Nephron progenitor cell (in vitro differentiated cells): ENCODE results near the gene TAGLN2.
A peak's percentile ranks its signal among the peaks of the same experiment; 100 is the strongest.

Experiments used
- DNase-seq: peaks from one replicate; pipeline ENCODE4 v3.0.0; 2021
- H3K27ac Mint-ChIP-seq: 2 replicates; pipeline ENCODE4 v1.8.0; 2021; ENCODE audit warnings: mild to moderate bottlenecking, moderate library complexity, mixed read lengths
- H3K27me3 Mint-ChIP-seq: 2 replicates; pipeline ENCODE4 v1.8.0; 2021; ENCODE audit warnings: mild to moderate bottlenecking, low read depth, mixed read lengths; ENCODE audit not compliant: poor library complexity
- H3K36me3 Mint-ChIP-seq: 2 replicates; pipeline ENCODE4 v1.8.0; 2021; ENCODE audit warnings: low read depth, mixed read lengths
- H3K4me1 Mint-ChIP-seq: 2 replicates; pipeline ENCODE4 v1.8.0; 2021; ENCODE audit warnings: mixed read lengths
- H3K4me3 Mint-ChIP-seq: 2 replicates; pipeline ENCODE4 v1.8.0; 2021; ENCODE audit warnings: mild to moderate bottlenecking, moderate library complexity, mixed read lengths
- H3K9me3 Mint-ChIP-seq: 2 replicates; pipeline ENCODE4 v1.8.0; 2021; ENCODE audit warnings: mild to moderate bottlenecking, moderate library complexity, mixed read lengths
- CTCF ChIP-seq: fragments of 200-600 bp; sonication (generic); IDR thresholded peaks from 2 replicates; pipeline ENCODE4 v1.5.0; 2021; ENCODE audit warnings: antibody characterized with exemption

Gene TAGLN2

GRCh38 chr1:159920202-159920601 is 5.1 kb downstream of the TAGLN2 start:
- H3K4me3 Mint-ChIP-seq: no peak overlapping the region
- H3K4me1 Mint-ChIP-seq: peaks cover 60% of the 10 kb centered on the region
- peaks cover 2% of the 10 kb centered on the region for H3K27me3 Mint-ChIP-seq
- no peaks in the 10 kb centered on the region for H3K9me3 Mint-ChIP-seq
- no peak for TF ChIP-seq CTCF
- DNase-seq: no peak
- H3K27ac Mint-ChIP-seq: no peak overlapping the region
- H3K36me3 Mint-ChIP-seq: peaks cover 11% of the 10 kb centered on the region

GRCh38 chr1:159919236-159919865 is 6.0 kb downstream of the TAGLN2 start:
- peaks cover 11% of the 10 kb centered on the region for H3K36me3 Mint-ChIP-seq
- H3K27ac Mint-ChIP-seq: no peak overlapping the region

GRCh38 chr1:159918352-159919200 is 6.7 kb downstream of the TAGLN2 start:
- TF ChIP-seq CTCF: no peak
- DNase-seq: no peak
- Mint-ChIP-seq H3K4me3 (no peak overlapping the region), H3K9me3 (no peaks in the 10 kb centered on the region), H3K27ac (peak overlapping the region; percentile 7), H3K36me3 (peaks cover 11% of the 10 kb centered on the region), H3K4me1 (peaks cover 53% of the 10 kb centered on the region), H3K27me3 (peaks cover 2% of the 10 kb centered on the region)

More at GRCh38 chr1:159919236-159919865, 6.0 kb downstream of the TAGLN2 start:
- TF ChIP-seq CTCF: no peak
- Mint-ChIP-seq H3K9me3 (no peaks in the 10 kb centered on the region), H3K4me3 (no peak overlapping the region), H3K27me3 (peaks cover 2% of the 10 kb centered on the region), H3K4me1 (peaks cover 59% of the 10 kb centered on the region)
- no peak for DNase-seq

GRCh38 chr1:159917533-159918351 is 7.6 kb downstream of the TAGLN2 start:
- Mint-ChIP-seq H3K4me3 (no peak overlapping the region), H3K9me3 (no peaks in the 10 kb centered on the region), H3K27me3 (peaks cover 2% of the 10 kb centered on the region), H3K36me3 (peaks cover 11% of the 10 kb centered on the region), H3K4me1 (peaks cover 45% of the 10 kb centered on the region), H3K27ac (peak overlapping the region; percentile 7)
- no peak for DNase-seq
- no peak for TF ChIP-seq CTCF

GRCh38 chr1:159916242-159917051 is 8.9 kb downstream of the TAGLN2 start:
- Mint-ChIP-seq H3K27me3 (peaks cover 6% of the 10 kb centered on the region), H3K4me3 (no peak overlapping the region), H3K9me3 (no peaks in the 10 kb centered on the region), H3K27ac (peak overlapping the region; percentile 79), H3K4me1 (peaks cover 41% of the 10 kb centered on the region), H3K36me3 (peaks cover 11% of the 10 kb centered on the region)
- TF ChIP-seq CTCF: no peak
- DNase-seq: no peak
